Measurements from ENCODE around the gene TAF1B.

The TAF1B gene

DNA sequence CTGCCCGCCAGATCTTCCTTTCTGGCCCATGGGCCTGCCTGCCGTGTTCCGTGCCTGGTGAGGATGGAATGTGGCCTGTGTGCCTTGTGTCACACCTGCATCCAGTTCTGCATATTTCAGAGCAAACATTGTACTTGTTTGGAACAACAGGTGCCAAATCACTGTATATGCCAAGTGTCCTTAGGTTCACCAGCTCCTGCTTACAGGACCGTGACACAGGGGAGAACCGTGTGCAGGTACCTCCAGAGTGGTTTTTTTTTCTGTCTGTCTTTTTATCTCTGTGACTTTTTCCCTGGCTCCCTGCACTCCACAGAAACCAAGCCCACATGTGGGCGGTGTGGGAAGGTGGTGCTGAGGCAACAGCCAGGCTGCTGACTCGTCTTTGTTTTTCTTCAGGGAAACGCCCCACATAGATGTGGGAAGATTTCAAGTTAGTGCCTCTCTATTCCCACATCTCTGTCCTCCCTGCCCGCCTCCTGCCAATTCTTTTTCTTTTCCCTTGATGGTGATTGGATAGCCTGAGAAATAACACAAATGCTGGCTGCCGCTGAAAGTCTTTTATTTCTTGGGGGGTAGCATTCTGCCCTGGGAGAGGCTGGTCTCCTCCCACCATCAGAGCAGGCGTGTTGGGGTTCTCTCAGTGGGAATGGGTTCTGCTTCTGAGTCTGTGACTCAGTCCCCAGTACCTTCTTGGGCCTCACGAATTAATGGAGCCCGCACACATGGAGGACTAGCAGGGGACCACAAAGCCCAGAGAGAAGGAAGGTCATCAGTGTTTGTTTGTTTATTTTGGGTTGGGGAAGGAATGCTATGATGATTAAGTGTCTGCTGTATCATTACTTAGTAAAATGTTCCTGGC lies 129.6 kb downstream of the TAF1B start:
- TF ChIP-seq YY1 (IDR thresholded peaks at IDR 0.05; ENCODE audit: low read depth), result no peak
- no peak for TF ChIP-seq FOXM1 (IDR thresholded peaks at IDR 0.05; ENCODE audit: borderline replicate concordance, low read depth)
- TF ChIP-seq CREB1 (IDR thresholded peaks at IDR 0.05; ENCODE audit: low read depth), result no peak
- TF ChIP-seq EP300 (IDR thresholded peaks at IDR 0.05; ENCODE audit: borderline replicate concordance), result no peak
- no peak for TF ChIP-seq EGR1 (IDR thresholded peaks at IDR 0.05)
- TF ChIP-seq RAD21 (IDR thresholded peaks at IDR 0.05; ENCODE audit: low read depth), result no peak
- TF ChIP-seq TCF12 (IDR thresholded peaks at IDR 0.05; ENCODE audit: low read depth), result no peak
- TF ChIP-seq, protein P1, sequence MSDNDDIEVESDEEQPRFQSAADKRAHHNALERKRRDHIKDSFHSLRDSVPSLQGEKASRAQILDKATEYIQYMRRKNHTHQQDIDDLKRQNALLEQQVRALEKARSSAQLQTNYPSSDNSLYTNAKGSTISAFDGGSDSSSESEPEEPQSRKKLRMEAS (IDR thresholded peaks at IDR 0.05), result no peak
- no peak for TF ChIP-seq NFIC (IDR thresholded peaks at IDR 0.05)
- TF ChIP-seq, protein P2, sequence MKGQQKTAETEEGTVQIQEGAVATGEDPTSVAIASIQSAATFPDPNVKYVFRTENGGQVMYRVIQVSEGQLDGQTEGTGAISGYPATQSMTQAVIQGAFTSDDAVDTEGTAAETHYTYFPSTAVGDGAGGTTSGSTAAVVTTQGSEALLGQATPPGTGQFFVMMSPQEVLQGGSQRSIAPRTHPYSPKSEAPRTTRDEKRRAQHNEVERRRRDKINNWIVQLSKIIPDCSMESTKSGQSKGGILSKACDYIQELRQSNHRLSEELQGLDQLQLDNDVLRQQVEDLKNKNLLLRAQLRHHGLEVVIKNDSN (IDR thresholded peaks at IDR 0.05), result no peak

DNA sequence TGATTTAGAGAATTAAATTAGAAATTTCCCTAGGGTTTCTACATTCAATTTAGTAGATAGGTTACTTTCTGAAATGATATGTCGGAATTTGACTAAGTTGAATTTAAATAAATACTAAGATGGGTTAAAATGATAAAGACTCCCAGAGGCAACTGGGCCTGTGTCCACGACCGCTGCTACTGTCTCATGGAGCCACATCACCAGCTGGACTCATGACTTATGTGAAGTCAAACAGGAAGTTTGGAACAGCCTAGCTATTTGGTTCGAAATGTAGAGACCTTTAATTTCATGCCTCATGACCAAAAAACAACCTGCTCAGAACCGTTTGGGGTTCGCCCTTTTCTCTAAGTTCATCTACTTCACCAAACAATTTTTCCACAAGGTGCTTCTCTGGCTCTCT lies 130.4 kb downstream of the TAF1B start:
- TF ChIP-seq, protein P3, sequence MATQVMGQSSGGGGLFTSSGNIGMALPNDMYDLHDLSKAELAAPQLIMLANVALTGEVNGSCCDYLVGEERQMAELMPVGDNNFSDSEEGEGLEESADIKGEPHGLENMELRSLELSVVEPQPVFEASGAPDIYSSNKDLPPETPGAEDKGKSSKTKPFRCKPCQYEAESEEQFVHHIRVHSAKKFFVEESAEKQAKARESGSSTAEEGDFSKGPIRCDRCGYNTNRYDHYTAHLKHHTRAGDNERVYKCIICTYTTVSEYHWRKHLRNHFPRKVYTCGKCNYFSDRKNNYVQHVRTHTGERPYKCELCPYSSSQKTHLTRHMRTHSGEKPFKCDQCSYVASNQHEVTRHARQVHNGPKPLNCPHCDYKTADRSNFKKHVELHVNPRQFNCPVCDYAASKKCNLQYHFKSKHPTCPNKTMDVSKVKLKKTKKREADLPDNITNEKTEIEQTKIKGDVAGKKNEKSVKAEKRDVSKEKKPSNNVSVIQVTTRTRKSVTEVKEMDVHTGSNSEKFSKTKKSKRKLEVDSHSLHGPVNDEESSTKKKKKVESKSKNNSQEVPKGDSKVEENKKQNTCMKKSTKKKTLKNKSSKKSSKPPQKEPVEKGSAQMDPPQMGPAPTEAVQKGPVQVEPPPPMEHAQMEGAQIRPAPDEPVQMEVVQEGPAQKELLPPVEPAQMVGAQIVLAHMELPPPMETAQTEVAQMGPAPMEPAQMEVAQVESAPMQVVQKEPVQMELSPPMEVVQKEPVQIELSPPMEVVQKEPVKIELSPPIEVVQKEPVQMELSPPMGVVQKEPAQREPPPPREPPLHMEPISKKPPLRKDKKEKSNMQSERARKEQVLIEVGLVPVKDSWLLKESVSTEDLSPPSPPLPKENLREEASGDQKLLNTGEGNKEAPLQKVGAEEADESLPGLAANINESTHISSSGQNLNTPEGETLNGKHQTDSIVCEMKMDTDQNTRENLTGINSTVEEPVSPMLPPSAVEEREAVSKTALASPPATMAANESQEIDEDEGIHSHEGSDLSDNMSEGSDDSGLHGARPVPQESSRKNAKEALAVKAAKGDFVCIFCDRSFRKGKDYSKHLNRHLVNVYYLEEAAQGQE (IDR thresholded peaks at IDR 0.05; ENCODE audit: low read depth), result no peak
- TF ChIP-seq YY1 (IDR thresholded peaks at IDR 0.05; ENCODE audit: low read depth) (no peak), CEBPB (IDR thresholded peaks at IDR 0.05) (no peak), NFIC (IDR thresholded peaks at IDR 0.05) (no peak), TEAD4 (IDR thresholded peaks at IDR 0.05) (no peak), ZBTB7A (IDR thresholded peaks at IDR 0.05; ENCODE audit: low read depth) (no peak), FOXM1 (IDR thresholded peaks at IDR 0.05; ENCODE audit: borderline replicate concordance, low read depth) (no peak), EGR1 (IDR thresholded peaks at IDR 0.05) (no peak)
- TF ChIP-seq, protein P2 (IDR thresholded peaks at IDR 0.05), result no peak
- TF ChIP-seq, protein P1 (IDR thresholded peaks at IDR 0.05), result no peak

DNA sequence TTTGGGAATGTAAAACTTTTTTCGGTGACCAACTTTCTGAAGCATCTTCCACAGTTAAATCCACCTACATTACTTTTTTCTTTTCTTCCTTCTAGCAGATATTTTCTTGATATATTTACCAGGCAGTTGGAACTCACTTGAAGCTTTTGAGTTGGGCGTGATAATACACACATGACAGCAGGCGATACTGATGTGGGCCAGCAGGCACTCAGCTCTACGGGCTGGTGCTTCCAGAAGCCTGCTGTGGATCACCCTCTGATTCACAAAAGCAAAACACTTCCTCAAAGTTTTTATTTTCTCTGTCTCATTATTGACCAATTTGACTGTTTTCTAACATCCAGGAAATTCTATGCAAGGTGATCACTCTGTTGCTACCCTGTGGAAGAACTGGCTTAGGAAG lies 131.1 kb downstream of the TAF1B start:
- TF ChIP-seq TCF12 (IDR thresholded peaks at IDR 0.05; ENCODE audit: low read depth) (no peak), RAD21 (IDR thresholded peaks at IDR 0.05; ENCODE audit: low read depth) (no peak), NFIC (IDR thresholded peaks at IDR 0.05) (no peak), YY1 (IDR thresholded peaks at IDR 0.05; ENCODE audit: low read depth) (no peak)
- TF ChIP-seq, protein P3 (IDR thresholded peaks at IDR 0.05; ENCODE audit: low read depth), result no peak

DNA sequence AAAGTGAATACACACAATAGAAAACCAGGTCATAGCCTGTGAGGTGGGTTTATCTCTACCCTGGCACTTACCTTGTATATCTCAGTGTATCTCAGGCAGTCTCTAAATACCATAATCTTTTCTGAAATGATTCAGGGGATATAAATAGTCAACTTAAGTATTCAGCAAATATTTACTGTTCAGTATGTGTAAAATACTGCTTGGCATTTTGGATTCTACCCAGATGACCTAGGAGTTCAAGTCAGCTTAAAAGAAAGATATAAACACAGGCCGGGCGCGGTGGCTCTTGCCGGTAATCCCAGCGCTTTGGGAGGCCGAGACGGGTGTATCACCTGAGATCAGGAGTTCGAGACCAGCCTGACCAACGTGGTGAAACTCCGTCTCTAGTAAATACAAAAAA lies 132.1 kb downstream of the TAF1B start:
- TF ChIP-seq CREB1 (IDR thresholded peaks at IDR 0.05; ENCODE audit: low read depth) (no peak), TCF12 (IDR thresholded peaks at IDR 0.05; ENCODE audit: low read depth) (no peak), FOXM1 (IDR thresholded peaks at IDR 0.05; ENCODE audit: borderline replicate concordance, low read depth) (no peak), CEBPB (IDR thresholded peaks at IDR 0.05) (no peak), EP300 (IDR thresholded peaks at IDR 0.05; ENCODE audit: borderline replicate concordance) (no peak), EGR1 (IDR thresholded peaks at IDR 0.05) (no peak), YY1 (IDR thresholded peaks at IDR 0.05; ENCODE audit: low read depth) (no peak), TEAD4 (IDR thresholded peaks at IDR 0.05) (no peak), ZBTB7A (IDR thresholded peaks at IDR 0.05; ENCODE audit: low read depth) (no peak), NFIC (IDR thresholded peaks at IDR 0.05) (no peak), TAF1 (IDR thresholded peaks at IDR 0.05; ENCODE audit: low read depth) (no peak), RAD21 (IDR thresholded peaks at IDR 0.05; ENCODE audit: low read depth) (no peak)
- TF ChIP-seq, protein P3 (IDR thresholded peaks at IDR 0.05; ENCODE audit: low read depth), result no peak
- TF ChIP-seq, protein P2 (IDR thresholded peaks at IDR 0.05), result no peak
- TF ChIP-seq, protein P1 (IDR thresholded peaks at IDR 0.05), result no peak

Data from Ishikawa (cell line).